Upper lobe of left lung (tissue), 4 donors: ENCODE measurements around the gene PAK1IP1.

ENCODE experiments used
- POLR2A ChIP-seq, 4 donors: fragments of 450-650 bp; IDR thresholded peaks; one replicate each; pipeline ENCODE4 v1.5.1; 2016 to 2017; ENCODE audit warnings: antibody characterized with exemption in 4 of 4, mild to moderate bottlenecking in 2 of 4
- POLR2AphosphoS5 ChIP-seq, 2 donors: sonication (generic); formaldehyde crosslinking; IDR thresholded peaks; one replicate each; pipeline ENCODE4 v1.5.1; 2017; ENCODE audit warnings: antibody characterized with exemption in 2 of 2
- TF ChIP-seq, protein P1 (sequence below), 6 experiments: fragments of 450-650 bp in 4 of 6; fragments of 200-600 bp in 2 of 6; sonication (generic) in 2 of 6; IDR thresholded peaks; one replicate each; pipeline ENCODE4 v1.5.1; 2016 to 2019; ENCODE audit warnings: antibody characterized with exemption in 6 of 6

DNA sequence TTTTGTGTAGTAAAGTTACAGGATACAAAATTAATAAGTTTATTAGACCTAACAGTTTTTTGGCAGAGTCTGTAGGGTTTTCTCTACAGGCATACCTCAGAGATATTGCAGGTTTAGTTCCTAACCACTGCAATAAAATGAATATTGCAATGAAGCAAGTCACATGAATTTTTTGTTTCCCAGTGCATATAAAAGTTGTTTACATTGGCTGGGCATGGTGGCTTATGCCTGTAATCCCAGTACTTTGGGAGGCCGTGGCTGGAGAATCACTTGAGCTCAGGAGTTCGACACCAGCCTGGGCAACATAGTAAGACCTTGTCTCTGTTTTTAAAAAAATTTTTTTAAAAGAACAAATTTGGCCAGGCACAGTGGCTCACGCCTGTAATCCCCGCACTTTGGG, 16.3 kb upstream of the PAK1IP1 start:
- TF ChIP-seq, protein P1, sequence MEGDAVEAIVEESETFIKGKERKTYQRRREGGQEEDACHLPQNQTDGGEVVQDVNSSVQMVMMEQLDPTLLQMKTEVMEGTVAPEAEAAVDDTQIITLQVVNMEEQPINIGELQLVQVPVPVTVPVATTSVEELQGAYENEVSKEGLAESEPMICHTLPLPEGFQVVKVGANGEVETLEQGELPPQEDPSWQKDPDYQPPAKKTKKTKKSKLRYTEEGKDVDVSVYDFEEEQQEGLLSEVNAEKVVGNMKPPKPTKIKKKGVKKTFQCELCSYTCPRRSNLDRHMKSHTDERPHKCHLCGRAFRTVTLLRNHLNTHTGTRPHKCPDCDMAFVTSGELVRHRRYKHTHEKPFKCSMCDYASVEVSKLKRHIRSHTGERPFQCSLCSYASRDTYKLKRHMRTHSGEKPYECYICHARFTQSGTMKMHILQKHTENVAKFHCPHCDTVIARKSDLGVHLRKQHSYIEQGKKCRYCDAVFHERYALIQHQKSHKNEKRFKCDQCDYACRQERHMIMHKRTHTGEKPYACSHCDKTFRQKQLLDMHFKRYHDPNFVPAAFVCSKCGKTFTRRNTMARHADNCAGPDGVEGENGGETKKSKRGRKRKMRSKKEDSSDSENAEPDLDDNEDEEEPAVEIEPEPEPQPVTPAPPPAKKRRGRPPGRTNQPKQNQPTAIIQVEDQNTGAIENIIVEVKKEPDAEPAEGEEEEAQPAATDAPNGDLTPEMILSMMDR (IDR thresholded peaks at IDR 0.05), result no peak
- no peak for TF ChIP-seq POLR2A (IDR thresholded peaks at IDR 0.05)
- TF ChIP-seq POLR2AphosphoS5 (IDR thresholded peaks at IDR 0.05), result no peak
